Measurements from ENCODE around the gene NEIL3.

Gene NEIL3

GRCh38 chr4:177321647-177322046 is 12.0 kb downstream of the NEIL3 start:
- peaks cover 35% of the 10 kb centered on the region for H3K4me1 Mint-ChIP-seq
- H3K4me3 Mint-ChIP-seq: no peak overlapping the region
- no peaks in the 10 kb centered on the region for H3K9me3 Mint-ChIP-seq
- H3K36me3 Mint-ChIP-seq: no peaks in the 10 kb centered on the region
- no peak overlapping the region for H3K27ac Mint-ChIP-seq
- no peaks in the 10 kb centered on the region for H3K27me3 Mint-ChIP-seq

GRCh38 chr4:177322266-177322665 is 12.6 kb downstream of the NEIL3 start:
- Mint-ChIP-seq H3K36me3 (no peaks in the 10 kb centered on the region), H3K9me3 (no peaks in the 10 kb centered on the region), H3K4me3 (no peak overlapping the region), H3K27me3 (no peaks in the 10 kb centered on the region), H3K27ac (no peak overlapping the region), H3K4me1 (peaks cover 29% of the 10 kb centered on the region)

GRCh38 chr4:177322881-177323280 is 13.2 kb downstream of the NEIL3 start:
- no peak overlapping the region for H3K4me3 Mint-ChIP-seq
- H3K4me1 Mint-ChIP-seq: peaks cover 29% of the 10 kb centered on the region
- H3K27ac Mint-ChIP-seq: no peak overlapping the region
- H3K9me3 Mint-ChIP-seq: no peaks in the 10 kb centered on the region
- no peaks in the 10 kb centered on the region for H3K27me3 Mint-ChIP-seq
- H3K36me3 Mint-ChIP-seq: no peaks in the 10 kb centered on the region

GRCh38 chr4:177323416-177323815 is 13.7 kb downstream of the NEIL3 start:
- no peaks in the 10 kb centered on the region for H3K9me3 Mint-ChIP-seq
- no peaks in the 10 kb centered on the region for H3K27me3 Mint-ChIP-seq
- peaks cover 29% of the 10 kb centered on the region for H3K4me1 Mint-ChIP-seq
- no peak overlapping the region for H3K27ac Mint-ChIP-seq
- H3K4me3 Mint-ChIP-seq: no peak overlapping the region
- H3K36me3 Mint-ChIP-seq: no peaks in the 10 kb centered on the region

- H3K9me3 Mint-ChIP-seq: no peaks in the 10 kb centered on the region
- H3K36me3 Mint-ChIP-seq: peaks cover 2% of the 10 kb centered on the region
- H3K27ac Mint-ChIP-seq: no peak overlapping the region
- peaks cover 5% of the 10 kb centered on the region for H3K4me1 Mint-ChIP-seq
- no peaks in the 10 kb centered on the region for H3K27me3 Mint-ChIP-seq
- H3K4me3 Mint-ChIP-seq: no peak overlapping the region
Observed at GRCh38 chr4:177332119-177332518, 22.4 kb downstream of the NEIL3 start.

GRCh38 chr4:177339477-177340374 is 30.1 kb downstream of the NEIL3 start:
- H3K4me1 Mint-ChIP-seq: peaks cover 10% of the 10 kb centered on the region
- no peak overlapping the region for H3K4me3 Mint-ChIP-seq
- no peaks in the 10 kb centered on the region for H3K27me3 Mint-ChIP-seq
- H3K9me3 Mint-ChIP-seq: no peaks in the 10 kb centered on the region
- no peaks in the 10 kb centered on the region for H3K36me3 Mint-ChIP-seq
- no peak overlapping the region for H3K27ac Mint-ChIP-seq

- H3K27me3 Mint-ChIP-seq: no peaks in the 10 kb centered on the region
- H3K27ac Mint-ChIP-seq: no peak overlapping the region
- H3K4me1 Mint-ChIP-seq: no peaks in the 10 kb centered on the region
- no peak overlapping the region for H3K4me3 Mint-ChIP-seq
- no peaks in the 10 kb centered on the region for H3K36me3 Mint-ChIP-seq
- no peaks in the 10 kb centered on the region for H3K9me3 Mint-ChIP-seq
Observed at GRCh38 chr4:177348348-177348747, 38.7 kb downstream of the NEIL3 start.

- Mint-ChIP-seq H3K27me3 (no peaks in the 10 kb centered on the region), H3K4me1 (no peaks in the 10 kb centered on the region), H3K36me3 (no peaks in the 10 kb centered on the region), H3K4me3 (no peak overlapping the region), H3K27ac (no peak overlapping the region), H3K9me3 (no peaks in the 10 kb centered on the region)
Observed at GRCh38 chr4:177349191-177349590, 39.5 kb downstream of the NEIL3 start.

GRCh38 chr4:177351622-177352244 is 42.1 kb downstream of the NEIL3 start:
- Mint-ChIP-seq H3K4me1 (no peaks in the 10 kb centered on the region), H3K27me3 (no peaks in the 10 kb centered on the region), H3K27ac (no peak overlapping the region), H3K4me3 (no peak overlapping the region), H3K36me3 (no peaks in the 10 kb centered on the region), H3K9me3 (no peaks in the 10 kb centered on the region)

- Mint-ChIP-seq H3K27me3 (peaks cover 1% of the 10 kb centered on the region), H3K36me3 (no peaks in the 10 kb centered on the region), H3K4me3 (no peak overlapping the region)
Observed at GRCh38 chr4:177356206-177356605, 46.5 kb downstream of the NEIL3 start.

GRCh38 chr4:177356921-177357320 is 47.2 kb downstream of the NEIL3 start:
- Mint-ChIP-seq H3K4me3 (no peak overlapping the region), H3K36me3 (no peaks in the 10 kb centered on the region), H3K4me1 (no peaks in the 10 kb centered on the region), H3K27ac (no peak overlapping the region), H3K9me3 (no peaks in the 10 kb centered on the region), H3K27me3 (peaks cover 1% of the 10 kb centered on the region)

More at GRCh38 chr4:177356206-177356605, 46.5 kb downstream of the NEIL3 start:
- Mint-ChIP-seq H3K27ac (no peak overlapping the region), H3K9me3 (no peaks in the 10 kb centered on the region), H3K4me1 (no peaks in the 10 kb centered on the region)

GRCh38 chr4:177367336-177367735 is 57.7 kb downstream of the NEIL3 start:
- H3K9me3 Mint-ChIP-seq: no peaks in the 10 kb centered on the region
- H3K27ac Mint-ChIP-seq: no peak overlapping the region
- no peaks in the 10 kb centered on the region for H3K36me3 Mint-ChIP-seq
- H3K27me3 Mint-ChIP-seq: no peaks in the 10 kb centered on the region
- H3K4me3 Mint-ChIP-seq: no peak overlapping the region
- no peaks in the 10 kb centered on the region for H3K4me1 Mint-ChIP-seq

GRCh38 chr4:177369372-177369771 is 59.7 kb downstream of the NEIL3 start:
- Mint-ChIP-seq H3K27me3 (no peaks in the 10 kb centered on the region), H3K9me3 (no peaks in the 10 kb centered on the region), H3K27ac (no peak overlapping the region), H3K4me1 (no peaks in the 10 kb centered on the region), H3K36me3 (no peaks in the 10 kb centered on the region), H3K4me3 (no peak overlapping the region)

- Mint-ChIP-seq H3K4me3 (no peak overlapping the region), H3K9me3 (no peaks in the 10 kb centered on the region), H3K27ac (no peak overlapping the region), H3K4me1 (no peaks in the 10 kb centered on the region), H3K36me3 (no peaks in the 10 kb centered on the region), H3K27me3 (no peaks in the 10 kb centered on the region)
Observed at GRCh38 chr4:177371461-177371860, 61.8 kb downstream of the NEIL3 start.

- no peaks in the 10 kb centered on the region for H3K4me1 Mint-ChIP-seq
- no peaks in the 10 kb centered on the region for H3K9me3 Mint-ChIP-seq
- no peak overlapping the region for H3K4me3 Mint-ChIP-seq
- H3K36me3 Mint-ChIP-seq: no peaks in the 10 kb centered on the region
- no peaks in the 10 kb centered on the region for H3K27me3 Mint-ChIP-seq
- no peak overlapping the region for H3K27ac Mint-ChIP-seq
Observed at GRCh38 chr4:177374966-177375365, 65.3 kb downstream of the NEIL3 start.

GRCh38 chr4:177375372-177375771 is 65.7 kb downstream of the NEIL3 start:
- H3K27me3 Mint-ChIP-seq: no peaks in the 10 kb centered on the region
- no peaks in the 10 kb centered on the region for H3K9me3 Mint-ChIP-seq
- no peaks in the 10 kb centered on the region for H3K4me1 Mint-ChIP-seq
- no peak overlapping the region for H3K27ac Mint-ChIP-seq
- no peaks in the 10 kb centered on the region for H3K36me3 Mint-ChIP-seq
- no peak overlapping the region for H3K4me3 Mint-ChIP-seq

Measured in activated naive CD4-positive, alpha-beta T cell treated with anti-CD3 and anti-CD28 coated beads, Interleukin-2, amount 50 U/mL, for 24 hours (primary cell).